ENCODE results near the gene GRIA1. TPM values are rescaled to one million over a fixed set of nuclear protein-coding genes. Genes with fewer than 3 reads are reported as not detected.

GRIA1 gene
- total RNA-seq, 1 experiment from 2014 or later: 0.81 TPM

DNA sequence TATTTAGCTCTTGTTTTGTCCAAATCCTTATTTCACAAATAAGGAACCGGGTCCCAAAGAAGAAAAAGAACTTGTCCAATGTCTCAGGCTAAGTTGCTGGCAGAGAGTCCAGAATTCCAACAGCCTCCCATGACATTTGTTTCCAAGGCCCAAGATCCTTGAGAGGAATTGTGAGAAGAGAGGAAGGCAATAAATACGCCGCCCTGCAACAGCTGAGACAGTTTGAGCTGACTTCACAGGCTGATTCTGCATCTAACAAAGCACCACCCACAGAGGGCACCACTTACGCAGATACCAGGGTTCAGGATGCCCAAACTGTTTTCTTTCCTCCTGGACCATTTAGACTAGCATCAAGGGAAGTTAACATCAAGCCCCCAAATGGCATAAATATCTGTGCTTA, 336.9 kb downstream of the GRIA1 start (continued):
- TF ChIP-seq E2F1 (CRISPR knock-in tag; IDR thresholded peaks at IDR 0.05): no peak
- no peak for TF ChIP-seq ATF1 (CRISPR knock-in tag; IDR thresholded peaks at IDR 0.05)
- no peak for TF ChIP-seq ELF4 (CRISPR knock-in tag; IDR thresholded peaks at IDR 0.05; ENCODE audit: low read depth)

- ChIA-PET CTCF (interaction anchor here (0.7 kb wide), 1 partner anchor 154 kb away, joined by 3 read pairs; no protein-coding TSS in a partner anchor), POLR2A (no interaction called here)
- DNase-seq (ENCODE audit: low spot score): no peak
- peaks cover 4% of the 10 kb centered on the region; the same call in 1 of the 2 replicates for H3K9me3 Mint-ChIP-seq
- ATAC-seq: no peak
- H3K27me3 Mint-ChIP-seq (ENCODE audit: low read depth): 0 out of 2 replicates have a peak, but pooled peaks cover 4% of the 10 kb centered on the region
- H3K36me3 Mint-ChIP-seq: no peaks in the 10 kb centered on the region
- H3K27ac Mint-ChIP-seq: no peak overlapping the region
- H3K4me3 Mint-ChIP-seq: no peak overlapping the region
- H3K4me1 Mint-ChIP-seq: peaks cover 26% of the 10 kb centered on the region
- TF ChIP-seq IRF2 (CRISPR knock-in tag; IDR thresholded peaks at IDR 0.05; ENCODE audit: borderline replicate concordance, low read depth): no peak
- no peak for TF ChIP-seq ZNF671 (CRISPR knock-in tag; IDR thresholded peaks at IDR 0.05)
- no peak for TF ChIP-seq FOXP1 (CRISPR knock-in tag; IDR thresholded peaks at IDR 0.05; ENCODE audit: borderline replicate concordance)
- no peak for TF ChIP-seq E2F1 (CRISPR knock-in tag; IDR thresholded peaks at IDR 0.05)
- TF ChIP-seq, protein P1, sequence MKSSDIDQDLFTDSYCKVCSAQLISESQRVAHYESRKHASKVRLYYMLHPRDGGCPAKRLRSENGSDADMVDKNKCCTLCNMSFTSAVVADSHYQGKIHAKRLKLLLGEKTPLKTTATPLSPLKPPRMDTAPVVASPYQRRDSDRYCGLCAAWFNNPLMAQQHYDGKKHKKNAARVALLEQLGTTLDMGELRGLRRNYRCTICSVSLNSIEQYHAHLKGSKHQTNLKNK (CRISPR knock-in tag; IDR thresholded peaks at IDR 0.05): no peak
These were observed 339.1 kb downstream of the GRIA1 start for GRCh38 chr5:153829510-153830065.

DNA sequence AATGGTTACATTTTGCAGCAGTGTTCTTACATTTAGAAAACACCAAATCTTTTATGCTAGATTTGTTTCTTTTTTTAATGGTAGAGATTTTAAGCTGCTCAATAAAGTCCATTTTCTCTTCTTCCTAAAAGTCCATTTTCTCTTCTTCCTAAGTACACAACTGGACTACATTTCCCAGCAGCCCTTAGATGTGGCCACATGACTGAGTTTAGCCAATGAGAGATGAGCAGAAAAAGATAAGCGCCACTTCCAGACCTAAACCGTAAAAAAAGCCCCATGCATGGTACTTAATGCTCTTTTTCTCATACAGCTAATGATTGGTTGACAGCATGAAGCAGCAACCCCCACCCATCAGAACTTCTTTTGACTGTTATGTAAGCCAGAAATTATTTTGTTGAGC, 341.5 kb downstream of the GRIA1 start:
- peaks cover 15% of the 10 kb centered on the region for H3K4me1 Mint-ChIP-seq
- H3K36me3 Mint-ChIP-seq: no peaks in the 10 kb centered on the region
- ChIA-PET CTCF (no interaction called here), POLR2A (no interaction called here)
- ATAC-seq (peak; percentile 77), DNase-seq (ENCODE audit: low spot score) (no peak)
- H3K4me3 Mint-ChIP-seq: peak overlapping the region; percentile 12; the same call in 1 of the 2 replicates
- peaks cover 5% of the 10 kb centered on the region; the same call in 1 of the 2 replicates for H3K9me3 Mint-ChIP-seq
- H3K27me3 Mint-ChIP-seq (ENCODE audit: low read depth): 0 out of 2 replicates have a peak, but pooled peaks cover 4% of the 10 kb centered on the region
- no peak overlapping the region for H3K27ac Mint-ChIP-seq
- no peak for TF ChIP-seq RORB (CRISPR knock-in tag; IDR thresholded peaks at IDR 0.05)
- peak; percentile 39; the same call in 1 of the 2 replicates for TF ChIP-seq NFYB (CRISPR knock-in tag; conservative IDR thresholded peaks at IDR 0.05; ENCODE audit: low read depth)
- TF ChIP-seq CBFB (CRISPR knock-in tag; IDR thresholded peaks at IDR 0.05; ENCODE audit: low read depth): no peak
- no peak for TF ChIP-seq FOXP4 (CRISPR knock-in tag; IDR thresholded peaks at IDR 0.05)
- TF ChIP-seq MYBL2 (CRISPR knock-in tag; IDR thresholded peaks at IDR 0.05): no peak
- no peak for TF ChIP-seq PREB (CRISPR knock-in tag; IDR thresholded peaks at IDR 0.05; ENCODE audit: borderline replicate concordance)
- TF ChIP-seq ATF6 (CRISPR knock-in tag; IDR thresholded peaks at IDR 0.05): no peak
- no peak for TF ChIP-seq NR2C2 (CRISPR knock-in tag; IDR thresholded peaks at IDR 0.05)
- no peak for TF ChIP-seq ATF1 (CRISPR knock-in tag; IDR thresholded peaks at IDR 0.05)
- TF ChIP-seq USF2 (CRISPR knock-in tag; IDR thresholded peaks at IDR 0.05): peak; percentile 93
- no peak for TF ChIP-seq ZNF232 (CRISPR knock-in tag; IDR thresholded peaks at IDR 0.05)
- TF ChIP-seq, protein P2, sequence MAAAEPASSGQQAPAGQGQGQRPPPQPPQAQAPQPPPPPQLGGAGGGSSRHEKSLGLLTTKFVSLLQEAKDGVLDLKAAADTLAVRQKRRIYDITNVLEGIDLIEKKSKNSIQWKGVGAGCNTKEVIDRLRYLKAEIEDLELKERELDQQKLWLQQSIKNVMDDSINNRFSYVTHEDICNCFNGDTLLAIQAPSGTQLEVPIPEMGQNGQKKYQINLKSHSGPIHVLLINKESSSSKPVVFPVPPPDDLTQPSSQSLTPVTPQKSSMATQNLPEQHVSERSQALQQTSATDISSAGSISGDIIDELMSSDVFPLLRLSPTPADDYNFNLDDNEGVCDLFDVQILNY (CRISPR knock-in tag; IDR thresholded peaks at IDR 0.05): no peak
- TF ChIP-seq, protein P3, sequence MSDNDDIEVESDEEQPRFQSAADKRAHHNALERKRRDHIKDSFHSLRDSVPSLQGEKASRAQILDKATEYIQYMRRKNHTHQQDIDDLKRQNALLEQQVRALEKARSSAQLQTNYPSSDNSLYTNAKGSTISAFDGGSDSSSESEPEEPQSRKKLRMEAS (CRISPR knock-in tag; IDR thresholded peaks at IDR 0.05): no peak
- TF ChIP-seq USF1 (CRISPR knock-in tag; IDR thresholded peaks at IDR 0.05): peak; percentile 93
- TF ChIP-seq, protein P4, sequence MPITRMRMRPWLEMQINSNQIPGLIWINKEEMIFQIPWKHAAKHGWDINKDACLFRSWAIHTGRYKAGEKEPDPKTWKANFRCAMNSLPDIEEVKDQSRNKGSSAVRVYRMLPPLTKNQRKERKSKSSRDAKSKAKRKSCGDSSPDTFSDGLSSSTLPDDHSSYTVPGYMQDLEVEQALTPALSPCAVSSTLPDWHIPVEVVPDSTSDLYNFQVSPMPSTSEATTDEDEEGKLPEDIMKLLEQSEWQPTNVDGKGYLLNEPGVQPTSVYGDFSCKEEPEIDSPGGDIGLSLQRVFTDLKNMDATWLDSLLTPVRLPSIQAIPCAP (CRISPR knock-in tag; IDR thresholded peaks at IDR 0.05): no peak

Data from WTC11 (cell line).